Lower lobe of right lung (tissue), 2 donors: Measurements from ENCODE around the gene NCOA1. TPM values are rescaled to one million over a fixed set of nuclear protein-coding genes. Genes with fewer than 3 reads are reported as not detected.

Experiments used
- ATAC-seq, 2 donors: fragments of 200-7000 bp; cut with Tn5 transposase; one replicate each; pipeline ENCODE4 v1.9.1; 2020 to 2022; ENCODE audit warnings: mild to moderate bottlenecking in 2 of 2, moderate library complexity in 2 of 2
- DNase-seq: peaks from one replicate; pipeline ENCODE4 v3.0.0-alpha.2; 2020
- H3K27ac ChIP-seq: fragments of 200-600 bp; one replicate; pipeline ENCODE4 v1.8.0; 2022
- H3K27me3 ChIP-seq: fragments of 200-600 bp; one replicate; pipeline ENCODE4 v1.8.0; 2022; ENCODE audit warnings: low read depth
- H3K36me3 ChIP-seq: fragments of 200-600 bp; one replicate; pipeline ENCODE4 v1.8.0; 2022; ENCODE audit warnings: mild to moderate bottlenecking
- H3K4me1 ChIP-seq: fragments of 200-600 bp; one replicate; pipeline ENCODE4 v1.8.0; 2022
- H3K4me3 ChIP-seq: fragments of 200-600 bp; one replicate; pipeline ENCODE4 v1.8.0; 2022; ENCODE audit warnings: mild to moderate bottlenecking
- H3K9me3 ChIP-seq: fragments of 200-600 bp; one replicate; pipeline ENCODE4 v1.8.0; 2022
- intact Hi-C: fragments of 100-400 bp; cut with DNase I; formaldehyde crosslinking; loops from one replicate; pipeline ENCODE4 v1.11.0; 2022
- total RNA-seq: library from RNA; stranded (reverse); fragmentation: NEBNext Ultra II Directional; extraction: Animal tissue kit (Norgen Biotek cat#: 25700); gene quantifications from one replicate; pipeline ENCODE4 v1.2.1, GENCODE V29; 2021
- TF ChIP-seq, protein P1 (sequence below): fragments of 200-600 bp; IDR thresholded peaks from one replicate; pipeline ENCODE4 v1.8.0; 2022; ENCODE audit warnings: antibody characterized with exemption, mild to moderate bottlenecking
- donor health status: DM: no; HTN: yes; CAD: no; lungs with severe emphysema.

NCOA1 gene
- total RNA-seq, 1 donor from 2014 or later, result 48.3 TPM

DNA sequence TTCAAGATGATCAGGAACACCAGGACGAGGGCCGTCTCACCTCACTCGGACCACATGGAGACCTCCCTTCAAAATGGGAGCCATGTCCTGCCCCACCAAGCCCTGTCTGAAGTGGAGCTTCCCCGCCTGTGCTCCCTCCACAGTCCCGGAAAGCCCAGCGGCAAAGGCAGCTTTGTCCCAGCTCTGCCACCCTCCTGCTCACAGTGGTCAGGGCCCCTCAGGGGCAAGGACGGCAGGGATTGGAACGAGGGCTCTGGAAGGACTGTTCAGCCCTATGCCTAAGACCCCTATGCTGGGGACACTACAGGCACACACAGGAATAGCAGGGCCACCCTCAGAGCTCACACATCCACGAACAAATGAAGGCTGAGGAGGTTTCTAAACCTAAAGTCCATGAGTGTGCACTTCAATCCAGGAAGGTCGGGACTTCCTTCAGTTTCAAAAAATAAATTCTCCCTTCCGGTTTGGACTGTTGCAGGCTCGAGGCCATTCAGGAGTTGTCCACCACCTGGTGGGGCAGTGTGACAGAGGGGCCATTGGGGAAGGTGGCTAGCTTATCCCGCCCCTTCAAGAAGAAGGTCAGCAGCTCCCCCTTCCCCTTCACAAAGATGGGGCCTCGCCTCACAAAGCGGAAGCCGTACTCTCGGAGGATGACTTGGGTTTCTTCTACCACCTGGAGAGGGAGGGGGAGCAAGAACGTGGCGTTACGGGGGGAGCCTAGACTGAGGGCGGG, 328.6 kb downstream of the NCOA1 start:
- ATAC-seq (no peak), DNase-seq (no peak)
- Histone ChIP-seq H3K9me3 (no peaks in the 10 kb centered on the region), H3K4me3 (no peak overlapping the region), H3K36me3 (peaks cover 44% of the 10 kb centered on the region), H3K27ac (no peak overlapping the region), H3K4me1 (no peaks in the 10 kb centered on the region), H3K27me3 (no peaks in the 10 kb centered on the region)
- intact Hi-C loops, result no loop called here
- TF ChIP-seq, protein P1, sequence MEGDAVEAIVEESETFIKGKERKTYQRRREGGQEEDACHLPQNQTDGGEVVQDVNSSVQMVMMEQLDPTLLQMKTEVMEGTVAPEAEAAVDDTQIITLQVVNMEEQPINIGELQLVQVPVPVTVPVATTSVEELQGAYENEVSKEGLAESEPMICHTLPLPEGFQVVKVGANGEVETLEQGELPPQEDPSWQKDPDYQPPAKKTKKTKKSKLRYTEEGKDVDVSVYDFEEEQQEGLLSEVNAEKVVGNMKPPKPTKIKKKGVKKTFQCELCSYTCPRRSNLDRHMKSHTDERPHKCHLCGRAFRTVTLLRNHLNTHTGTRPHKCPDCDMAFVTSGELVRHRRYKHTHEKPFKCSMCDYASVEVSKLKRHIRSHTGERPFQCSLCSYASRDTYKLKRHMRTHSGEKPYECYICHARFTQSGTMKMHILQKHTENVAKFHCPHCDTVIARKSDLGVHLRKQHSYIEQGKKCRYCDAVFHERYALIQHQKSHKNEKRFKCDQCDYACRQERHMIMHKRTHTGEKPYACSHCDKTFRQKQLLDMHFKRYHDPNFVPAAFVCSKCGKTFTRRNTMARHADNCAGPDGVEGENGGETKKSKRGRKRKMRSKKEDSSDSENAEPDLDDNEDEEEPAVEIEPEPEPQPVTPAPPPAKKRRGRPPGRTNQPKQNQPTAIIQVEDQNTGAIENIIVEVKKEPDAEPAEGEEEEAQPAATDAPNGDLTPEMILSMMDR, result no peak

DNA sequence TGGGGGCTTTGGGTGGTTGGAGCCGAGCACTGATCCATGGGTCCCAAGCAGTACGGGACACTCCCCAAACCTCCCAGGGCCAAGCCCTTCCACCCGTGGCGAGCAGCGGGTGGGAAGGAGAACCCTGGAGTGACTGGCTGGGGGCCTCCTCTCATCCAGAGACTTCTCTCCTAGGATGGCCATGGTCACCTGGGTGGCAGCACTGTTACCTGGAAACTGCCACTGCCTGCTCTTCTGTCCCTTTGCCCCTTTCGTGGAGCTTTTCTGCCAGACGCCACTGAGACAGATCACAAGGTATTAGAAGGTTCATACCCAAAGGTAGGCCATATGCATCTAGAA, 329.1 kb downstream of the NCOA1 start:
- intact Hi-C loops, result no loop called here
- no peak for DNase-seq
- H3K36me3 ChIP-seq, result peaks cover 42% of the 10 kb centered on the region

More for the DNA sequence above, 329.1 kb downstream of the NCOA1 start:
- no peaks in the 10 kb centered on the region for H3K27me3 ChIP-seq
- H3K4me1 ChIP-seq, result no peaks in the 10 kb centered on the region
- H3K27ac ChIP-seq, result no peak overlapping the region
- H3K4me3 ChIP-seq, result no peak overlapping the region
- no peak for ATAC-seq
- TF ChIP-seq, protein P1, result no peak
- H3K9me3 ChIP-seq, result no peaks in the 10 kb centered on the region

Other genes with a start within 250 kb of the NCOA1 start
- gene ITSN2, start 130.7 kb upstream of the NCOA1 start, total RNA-seq, result 92.8 TPM